Measurements from ENCODE around the gene RAB8B. TPM values are rescaled to one million over a fixed set of nuclear protein-coding genes. Genes with fewer than 3 reads are reported as not detected.

Gene RAB8B
- total RNA-seq, 1 experiment from 2014 or later, result 18.2 TPM

GRCh38 chr15:63256433-63257274 is 67.2 kb downstream of the RAB8B start:
- no TSS peak for BruUV-seq (replicated peaks)
- H3K4me3 Mint-ChIP-seq (ENCODE audit: unreplicated experiment), result no peak overlapping the region
- DNase-seq, result peak in 1 of 2 experiments; percentile 6
- no peaks in the 10 kb centered on the region for H3K36me3 ChIP-seq (ENCODE audit: control insufficient read depth, insufficient read depth, low read length)
- H3K4me1 ChIP-seq, result peaks cover 18% of the 10 kb centered on the region
- H3K36me3 Mint-ChIP-seq (ENCODE audit: insufficient read depth, unreplicated experiment), result peaks cover 4% of the 10 kb centered on the region
- no peak overlapping the region for H3K4me3 ChIP-seq (ENCODE audit: low read depth, low read length)
- no peaks in the 10 kb centered on the region for H3K27me3 Mint-ChIP-seq (ENCODE audit: insufficient read depth, unreplicated experiment)
- intact Hi-C loops (cut with micrococcal nuclease; ENCODE audit: unreplicated experiment), result no loop called here
- POLR2A ChIA-PET, result no interaction called here
- CTCF ChIA-PET, result no interaction called here
- no peaks in the 10 kb centered on the region for H3K9me3 Mint-ChIP-seq (ENCODE audit: unreplicated experiment)
- no peak for TF ChIP-seq CTCF (IDR thresholded peaks at IDR 0.05; ENCODE audit: insufficient read depth in 1 of 2, low read depth in 1 of 2, low read length in 1 of 2, severe bottlenecking in 1 of 2, unreplicated experiment in 1 of 2)
- H3K27me3 ChIP-seq (replicated peaks; ENCODE audit: control insufficient read depth, insufficient read depth, low read length), result no peaks in the 10 kb centered on the region
- H3K9me3 ChIP-seq, result peaks cover 8% of the 10 kb centered on the region
- peaks cover 8% of the 10 kb centered on the region for H3K4me1 Mint-ChIP-seq (ENCODE audit: low read depth, unreplicated experiment)
- H3K27ac Mint-ChIP-seq (ENCODE audit: unreplicated experiment), result peak overlapping the region; percentile 46

- Histone ChIP-seq H3K27me3 (replicated peaks; ENCODE audit: control insufficient read depth, insufficient read depth, low read length) (no peaks in the 10 kb centered on the region), H3K4me3 (ENCODE audit: low read depth, low read length) (no peak overlapping the region), H3K9me3 (peaks cover 8% of the 10 kb centered on the region), H3K4me1 (peaks cover 27% of the 10 kb centered on the region), H3K36me3 (ENCODE audit: control insufficient read depth, insufficient read depth, low read length) (no peaks in the 10 kb centered on the region)
- no peaks in the 10 kb centered on the region for H3K9me3 Mint-ChIP-seq (ENCODE audit: unreplicated experiment)
- H3K36me3 Mint-ChIP-seq (ENCODE audit: insufficient read depth, unreplicated experiment), result peaks cover 4% of the 10 kb centered on the region
- no peak overlapping the region for H3K4me3 Mint-ChIP-seq (ENCODE audit: unreplicated experiment)
- no peak for DNase-seq
- no peak for TF ChIP-seq CTCF (IDR thresholded peaks at IDR 0.05; ENCODE audit: insufficient read depth in 1 of 2, low read depth in 1 of 2, low read length in 1 of 2, severe bottlenecking in 1 of 2, unreplicated experiment in 1 of 2)
- H3K27ac Mint-ChIP-seq (ENCODE audit: unreplicated experiment), result no peak overlapping the region
- no TSS peak for BruUV-seq (replicated peaks)
- CTCF ChIA-PET, result no interaction called here
- intact Hi-C loops (cut with micrococcal nuclease; ENCODE audit: unreplicated experiment), result no loop called here
- peaks cover 8% of the 10 kb centered on the region for H3K4me1 Mint-ChIP-seq (ENCODE audit: low read depth, unreplicated experiment)
- no peaks in the 10 kb centered on the region for H3K27me3 Mint-ChIP-seq (ENCODE audit: insufficient read depth, unreplicated experiment)
- POLR2A ChIA-PET, result no interaction called here
Measured at GRCh38 chr15:63258658-63259057, 69.3 kb downstream of the RAB8B start.

GRCh38 chr15:63260791-63261190 is 71.4 kb downstream of the RAB8B start:
- H3K36me3 Mint-ChIP-seq (ENCODE audit: insufficient read depth, unreplicated experiment), result peaks cover 4% of the 10 kb centered on the region
- Histone ChIP-seq H3K36me3 (ENCODE audit: control insufficient read depth, insufficient read depth, low read length) (no peaks in the 10 kb centered on the region), H3K4me3 (ENCODE audit: low read depth, low read length) (no peak overlapping the region), H3K9me3 (peaks cover 8% of the 10 kb centered on the region), H3K4me1 (peaks cover 47% of the 10 kb centered on the region), H3K27me3 (replicated peaks; ENCODE audit: control insufficient read depth, insufficient read depth, low read length) (no peaks in the 10 kb centered on the region)
- intact Hi-C loops (cut with micrococcal nuclease; ENCODE audit: unreplicated experiment), result no loop called here
- peaks cover 17% of the 10 kb centered on the region for H3K4me1 Mint-ChIP-seq (ENCODE audit: low read depth, unreplicated experiment)
- no peak for DNase-seq
- ChIA-PET POLR2A (no interaction called here), CTCF (no interaction called here)
- no peaks in the 10 kb centered on the region for H3K27me3 Mint-ChIP-seq (ENCODE audit: insufficient read depth, unreplicated experiment)
- BruUV-seq (replicated peaks), result no TSS peak
- no peak for TF ChIP-seq CTCF (IDR thresholded peaks at IDR 0.05; ENCODE audit: insufficient read depth in 1 of 2, low read depth in 1 of 2, low read length in 1 of 2, severe bottlenecking in 1 of 2, unreplicated experiment in 1 of 2)
- H3K4me3 Mint-ChIP-seq (ENCODE audit: unreplicated experiment), result no peak overlapping the region
- no peak overlapping the region for H3K27ac Mint-ChIP-seq (ENCODE audit: unreplicated experiment)
- no peaks in the 10 kb centered on the region for H3K9me3 Mint-ChIP-seq (ENCODE audit: unreplicated experiment)
